HEK293 (cell line): ENCODE data around the gene DHX9.

ENCODE experiments used
- CTCF ChIA-PET: fragments of 350-600 bp; formaldehyde crosslinking; extraction: SDS; loops from one replicate; lab custom pipeline; 2021; ENCODE audit warnings: antibody characterized with exemption; lab: Yijun Ruan, JAX
- POLR2A ChIA-PET: fragments of 300-600 bp; formaldehyde crosslinking; extraction: SDS; loops from one replicate; lab custom pipeline; 2020; ENCODE audit warnings: antibody characterized with exemption, inconsistent platforms; lab: Yijun Ruan, JAX
- H3K27ac ChIP-seq: fragments of 200-500 bp; sonication (Bioruptor generic); 2 replicates; pipeline ENCODE4 v1.5.1; 2014; ENCODE audit warnings: low read depth, low read length, control low read depth, inconsistent platforms; ENCODE audit errors: extremely low read depth
- H3K36me3 ChIP-seq, 2 experiments: fragments of 200-500 bp in 1 of 2; sonication (Bioruptor generic) in 1 of 2; 1 replicate in 1 of 2; 2 replicates in 1 of 2; pipeline ENCODE4 v1.5.1; 2014 to 2017; ENCODE audit warnings: inconsistent platforms in 2 of 2, low read length in 2 of 2; ENCODE audit not compliant: control insufficient read depth in 2 of 2, insufficient read depth in 1 of 2
- H3K4me1 ChIP-seq: fragments of 200-500 bp; sonication (Bioruptor generic); 2 replicates; pipeline ENCODE4 v1.5.1; 2014; ENCODE audit warnings: mild to moderate bottlenecking, low read length, inconsistent platforms; ENCODE audit not compliant: control insufficient read depth, insufficient read depth
- H3K4me3 ChIP-seq: 2 replicates; pipeline ENCODE4 v1.5.1; 2011; ENCODE audit warnings: low read depth, mild to moderate bottlenecking, control low read depth, low read length, moderate library complexity
- H3K9me3 ChIP-seq: fragments of 200-500 bp; sonication (Bioruptor generic); 2 replicates; pipeline ENCODE4 v1.5.1; 2014; ENCODE audit warnings: low read depth, low read length, inconsistent platforms; ENCODE audit not compliant: control insufficient read depth, insufficient read depth
- GLIS2 ChIP-seq: fragments of 450-650 bp; formaldehyde crosslinking; IDR thresholded peaks from 2 replicates; pipeline ENCODE4 v1.5.1; 2016; ENCODE audit warnings: missing biosample characterization, missing genetic modification characterization
- HOXD13 ChIP-seq: sonication (generic); formaldehyde crosslinking; IDR thresholded peaks from 2 replicates; pipeline ENCODE4 v1.8.0; 2022; ENCODE audit warnings: missing genetic modification reagents, borderline replicate concordance
- YY1 ChIP-seq: fragments of 450-650 bp; formaldehyde crosslinking; IDR thresholded peaks from 2 replicates; pipeline ENCODE4 v1.5.1; 2018; ENCODE audit warnings: missing biosample characterization, missing genetic modification characterization
- ZNF146 ChIP-seq: fragments of 450-650 bp; formaldehyde crosslinking; IDR thresholded peaks from 2 replicates; pipeline ENCODE4 v1.5.1; 2016; ENCODE audit warnings: missing biosample characterization, missing genetic modification characterization
- ZNF169 ChIP-seq: fragments of 450-650 bp; formaldehyde crosslinking; IDR thresholded peaks from 2 replicates; pipeline ENCODE4 v1.5.1; 2016; ENCODE audit warnings: missing biosample characterization, missing genetic modification characterization
- ZNF19 ChIP-seq: fragments of 450-650 bp; formaldehyde crosslinking; IDR thresholded peaks from 2 replicates; pipeline ENCODE4; 2016; ENCODE audit warnings: missing biosample characterization, missing genetic modification characterization, low read depth
- ZNF311 ChIP-seq: fragments of 450-650 bp; formaldehyde crosslinking; IDR thresholded peaks from 2 replicates; pipeline ENCODE4 v1.5.1; 2017; ENCODE audit warnings: missing biosample characterization, missing genetic modification characterization, borderline replicate concordance
- ZNF324 ChIP-seq: fragments of 450-650 bp; formaldehyde crosslinking; IDR thresholded peaks from 2 replicates; pipeline ENCODE4 v1.5.1; 2016; ENCODE audit warnings: missing biosample characterization, missing genetic modification characterization
- ZNF341 ChIP-seq: fragments of 450-650 bp; formaldehyde crosslinking; IDR thresholded peaks from 2 replicates; pipeline ENCODE4; 2016; ENCODE audit warnings: low read depth, missing biosample characterization, missing genetic modification characterization
- ZNF394 ChIP-seq: fragments of 450-650 bp; formaldehyde crosslinking; IDR thresholded peaks from 2 replicates; pipeline ENCODE4 v1.5.1; 2016; ENCODE audit warnings: missing biosample characterization, missing genetic modification characterization, mild to moderate bottlenecking, moderate library complexity, borderline replicate concordance
- ZNF48 ChIP-seq: fragments of 450-650 bp; formaldehyde crosslinking; IDR thresholded peaks from 2 replicates; pipeline ENCODE4 v1.5.1; 2016; ENCODE audit warnings: missing biosample characterization, missing genetic modification characterization
- ZNF510 ChIP-seq: fragments of 450-650 bp; formaldehyde crosslinking; IDR thresholded peaks from 2 replicates; pipeline ENCODE4 v1.5.1; 2018; ENCODE audit warnings: mild to moderate bottlenecking, missing genetic modification characterization, missing biosample characterization; ENCODE audit not compliant: insufficient replicate concordance
- ZNF514 ChIP-seq: fragments of 450-650 bp; formaldehyde crosslinking; IDR thresholded peaks from 2 replicates; pipeline ENCODE4 v1.5.1; 2016; ENCODE audit warnings: missing biosample characterization, missing genetic modification characterization
- ZNF768 ChIP-seq: fragments of 450-650 bp; formaldehyde crosslinking; IDR thresholded peaks from 2 replicates; pipeline ENCODE4 v1.5.1; 2018; ENCODE audit warnings: missing biosample characterization, mild to moderate bottlenecking, missing genetic modification characterization
- ZXDB ChIP-seq: fragments of 450-650 bp; formaldehyde crosslinking; IDR thresholded peaks from 2 replicates; pipeline ENCODE4 v1.5.1; 2016; ENCODE audit warnings: missing biosample characterization, missing genetic modification characterization
- TF ChIP-seq, protein P1 (sequence below): fragments of 450-650 bp; formaldehyde crosslinking; conservative IDR thresholded peaks from 2 replicates; pipeline ENCODE4 v1.5.1; 2016; ENCODE audit warnings: low read depth, missing biosample characterization, missing genetic modification characterization
- TF ChIP-seq, protein P2 (sequence below): sonication (generic); formaldehyde crosslinking; IDR thresholded peaks from 2 replicates; pipeline ENCODE4 v1.8.1; 2022; ENCODE audit warnings: mild to moderate bottlenecking, moderate library complexity, missing genetic modification reagents

The DHX9 gene

DNA sequence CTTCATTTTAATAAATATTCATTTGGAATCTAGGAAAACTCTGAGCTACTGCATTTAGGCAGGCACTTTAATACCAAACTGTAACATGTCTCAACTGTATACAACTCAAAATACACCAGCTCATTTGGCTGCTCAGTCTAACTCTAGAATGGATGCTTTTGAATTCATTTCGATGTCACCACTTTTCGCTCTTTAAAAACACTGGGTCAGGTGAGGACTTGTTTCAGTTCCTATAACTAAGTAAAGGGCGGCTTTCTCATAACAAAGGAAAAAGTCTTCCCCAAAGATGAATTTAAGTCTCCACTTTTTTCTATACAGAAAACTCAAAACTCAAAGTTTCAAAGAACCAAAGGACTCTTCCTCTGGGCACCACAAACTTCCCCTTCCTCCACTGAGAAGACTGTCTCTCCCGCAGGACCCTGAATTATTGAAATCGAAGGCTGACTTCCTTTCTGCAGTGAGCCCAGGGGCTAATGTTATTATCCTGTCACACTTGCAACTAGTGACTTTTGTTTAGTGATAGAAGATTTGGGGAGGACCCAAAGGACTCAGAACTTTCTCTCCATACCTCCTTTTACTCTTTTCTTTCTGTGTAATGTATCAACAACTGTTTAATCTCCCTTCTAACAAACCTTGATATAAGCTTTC, 9.7 kb upstream of the DHX9 start:
- Histone ChIP-seq H3K4me3 (no peak overlapping the region), H3K36me3 (peaks cover 0 to 5% of the 10 kb centered on the region in 2 experiments; a peak in 1 of 3 replicates), H3K4me1 (no peaks in the 10 kb centered on the region), H3K9me3 (no peaks in the 10 kb centered on the region), H3K27ac (no peak overlapping the region)
- ChIA-PET POLR2A (no interaction called here), CTCF (interaction anchor here (0.7 kb wide), 1 partner anchor 234 kb away, joined by 3 read pairs; no protein-coding TSS in a partner anchor)
- no peak for TF ChIP-seq ZNF324 (tag by site-specific recombination)
- no peak for TF ChIP-seq ZNF394 (tag by site-specific recombination)
- no peak for TF ChIP-seq ZNF19
- no peak for TF ChIP-seq ZNF48 (tag by site-specific recombination)
- no peak for TF ChIP-seq ZNF146
- TF ChIP-seq HOXD13 (CRISPR knock-in tag) = no peak
- no peak for TF ChIP-seq GLIS2 (tag by site-specific recombination)
- TF ChIP-seq, protein P1, sequence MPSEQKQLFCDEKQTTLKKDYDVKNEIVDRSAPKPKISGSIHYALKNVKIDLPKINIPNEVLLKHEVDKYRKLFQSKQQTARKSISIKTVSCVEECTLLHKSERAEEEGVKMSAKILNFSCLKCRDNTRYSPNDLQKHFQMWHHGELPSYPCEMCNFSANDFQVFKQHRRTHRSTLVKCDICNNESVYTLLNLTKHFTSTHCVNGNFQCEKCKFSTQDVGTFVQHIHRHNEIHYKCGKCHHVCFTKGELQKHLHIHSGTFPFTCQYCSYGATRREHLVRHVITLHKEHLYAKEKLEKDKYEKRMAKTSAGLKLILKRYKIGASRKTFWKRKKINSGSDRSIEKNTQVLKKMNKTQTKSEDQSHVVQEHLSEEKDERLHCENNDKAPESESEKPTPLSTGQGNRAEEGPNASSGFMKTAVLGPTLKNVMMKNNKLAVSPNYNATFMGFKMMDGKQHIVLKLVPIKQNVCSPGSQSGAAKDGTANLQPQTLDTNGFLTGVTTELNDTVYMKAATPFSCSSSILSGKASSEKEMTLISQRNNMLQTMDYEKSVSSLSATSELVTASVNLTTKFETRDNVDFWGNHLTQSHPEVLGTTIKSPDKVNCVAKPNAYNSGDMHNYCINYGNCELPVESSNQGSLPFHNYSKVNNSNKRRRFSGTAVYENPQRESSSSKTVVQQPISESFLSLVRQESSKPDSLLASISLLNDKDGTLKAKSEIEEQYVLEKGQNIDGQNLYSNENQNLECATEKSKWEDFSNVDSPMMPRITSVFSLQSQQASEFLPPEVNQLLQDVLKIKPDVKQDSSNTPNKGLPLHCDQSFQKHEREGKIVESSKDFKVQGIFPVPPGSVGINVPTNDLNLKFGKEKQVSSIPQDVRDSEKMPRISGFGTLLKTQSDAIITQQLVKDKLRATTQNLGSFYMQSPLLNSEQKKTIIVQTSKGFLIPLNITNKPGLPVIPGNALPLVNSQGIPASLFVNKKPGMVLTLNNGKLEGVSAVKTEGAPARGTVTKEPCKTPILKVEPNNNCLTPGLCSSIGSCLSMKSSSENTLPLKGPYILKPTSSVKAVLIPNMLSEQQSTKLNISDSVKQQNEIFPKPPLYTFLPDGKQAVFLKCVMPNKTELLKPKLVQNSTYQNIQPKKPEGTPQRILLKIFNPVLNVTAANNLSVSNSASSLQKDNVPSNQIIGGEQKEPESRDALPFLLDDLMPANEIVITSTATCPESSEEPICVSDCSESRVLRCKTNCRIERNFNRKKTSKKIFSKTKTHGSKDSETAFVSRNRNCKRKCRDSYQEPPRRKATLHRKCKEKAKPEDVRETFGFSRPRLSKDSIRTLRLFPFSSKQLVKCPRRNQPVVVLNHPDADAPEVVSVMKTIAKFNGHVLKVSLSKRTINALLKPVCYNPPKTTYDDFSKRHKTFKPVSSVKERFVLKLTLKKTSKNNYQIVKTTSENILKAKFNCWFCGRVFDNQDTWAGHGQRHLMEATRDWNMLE (tag by site-specific recombination) = no peak
- TF ChIP-seq ZNF510 (tag by site-specific recombination) = no peak

DNA sequence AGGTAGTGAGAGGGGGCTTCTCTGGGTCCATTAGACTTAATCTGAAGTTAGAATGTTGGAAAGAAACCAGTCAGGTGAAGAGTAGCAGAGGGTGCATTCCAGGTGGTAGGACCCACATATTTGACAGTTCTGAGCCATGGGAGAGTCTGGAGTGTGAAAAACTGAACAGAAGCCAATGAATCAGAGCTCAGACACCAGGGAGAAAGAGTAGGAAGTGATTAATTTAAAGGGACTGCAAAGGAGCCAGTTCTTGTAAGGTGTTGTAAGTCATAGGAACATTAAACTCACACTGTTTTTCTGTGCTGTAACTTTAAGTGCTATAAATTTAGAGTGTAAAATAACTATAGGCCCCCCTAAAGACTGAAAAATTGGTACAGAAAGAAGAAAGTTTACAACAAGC, 5.9 kb upstream of the DHX9 start:
- Histone ChIP-seq H3K4me1 (no peaks in the 10 kb centered on the region), H3K27ac (no peak overlapping the region), H3K9me3 (no peaks in the 10 kb centered on the region), H3K36me3 (no peaks in the 10 kb centered on the region), H3K4me3 (no peak overlapping the region)
- TF ChIP-seq ZNF768 (tag by site-specific recombination) = no peak
- TF ChIP-seq ZNF341 (tag by site-specific recombination) = no peak
- no peak for TF ChIP-seq ZNF169 (tag by site-specific recombination)
- no peak for TF ChIP-seq ZXDB
- POLR2A ChIA-PET = no interaction called here
- CTCF ChIA-PET = no interaction called here

DNA sequence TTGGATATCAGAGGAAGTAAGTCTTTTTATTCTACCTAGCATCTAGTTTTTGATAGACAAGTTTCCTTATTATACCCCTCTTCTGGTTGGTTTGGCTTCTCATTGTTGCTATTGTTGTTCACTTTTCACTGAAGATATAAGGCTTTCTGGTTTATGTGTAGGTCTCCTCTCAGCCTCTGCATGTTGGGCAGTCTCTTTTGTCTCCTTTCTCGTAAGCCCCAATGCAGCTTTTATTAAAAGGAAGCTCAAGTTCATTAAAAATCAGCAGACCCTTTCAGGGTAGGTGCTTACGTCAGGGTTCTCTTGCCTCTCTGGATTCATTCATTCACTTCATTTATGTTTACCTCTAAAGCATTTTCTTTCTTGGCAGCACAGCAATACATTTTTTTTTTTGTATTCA, 4.8 kb upstream of the DHX9 start:
- no peaks in the 10 kb centered on the region for H3K9me3 ChIP-seq

More for the DNA sequence above, 4.8 kb upstream of the DHX9 start:
- CTCF ChIA-PET = interaction anchor here (1.4 kb wide), 1 partner anchor 240 kb away, joined by 3 read pairs; no protein-coding TSS in a partner anchor
- no peaks in the 10 kb centered on the region for H3K4me1 ChIP-seq
- TF ChIP-seq ZNF311 (tag by site-specific recombination) (no peak), YY1 (tag by site-specific recombination) (no peak), ZNF514 (tag by site-specific recombination) (no peak)
- TF ChIP-seq, protein P2, sequence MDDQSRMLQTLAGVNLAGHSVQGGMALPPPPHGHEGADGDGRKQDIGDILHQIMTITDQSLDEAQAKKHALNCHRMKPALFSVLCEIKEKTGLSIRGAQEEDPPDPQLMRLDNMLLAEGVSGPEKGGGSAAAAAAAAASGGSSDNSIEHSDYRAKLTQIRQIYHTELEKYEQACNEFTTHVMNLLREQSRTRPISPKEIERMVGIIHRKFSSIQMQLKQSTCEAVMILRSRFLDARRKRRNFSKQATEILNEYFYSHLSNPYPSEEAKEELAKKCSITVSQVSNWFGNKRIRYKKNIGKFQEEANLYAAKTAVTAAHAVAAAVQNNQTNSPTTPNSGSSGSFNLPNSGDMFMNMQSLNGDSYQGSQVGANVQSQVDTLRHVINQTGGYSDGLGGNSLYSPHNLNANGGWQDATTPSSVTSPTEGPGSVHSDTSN (CRISPR knock-in tag) = no peak
- POLR2A ChIA-PET = no interaction called here
- no peaks in the 10 kb centered on the region for H3K36me3 ChIP-seq
- H3K27ac ChIP-seq = no peak overlapping the region
- no peak overlapping the region for H3K4me3 ChIP-seq
